Type B pancreatic cell (in vitro differentiated cells): ENCODE results near the gene ANKS1B. TPM values are rescaled to one million over a fixed set of nuclear protein-coding genes. Genes with fewer than 3 reads are reported as not detected.

Source experiments
- DNase-seq: peaks from one replicate; pipeline ENCODE4 v3.0.0; 2021; ENCODE audit warnings: mixed read lengths; ENCODE audit not compliant: unreplicated experiment; ENCODE audit errors: extremely low spot score
- H3K27ac Mint-ChIP-seq: 2 replicates; pipeline ENCODE4 v1.8.0; 2021; ENCODE audit warnings: mild to moderate bottlenecking, mixed read lengths
- H3K27me3 Mint-ChIP-seq: 2 replicates; pipeline ENCODE4 v1.8.0; 2021; ENCODE audit warnings: mixed read lengths
- H3K36me3 Mint-ChIP-seq: 2 replicates; pipeline ENCODE4 v1.8.0; 2021; ENCODE audit warnings: mixed read lengths
- H3K4me1 Mint-ChIP-seq: one replicate; pipeline ENCODE4 v1.8.0; 2021; ENCODE audit warnings: mixed read lengths; ENCODE audit not compliant: unreplicated experiment
- H3K4me3 Mint-ChIP-seq: 2 replicates; pipeline ENCODE4 v1.8.0; 2021; ENCODE audit warnings: mild to moderate bottlenecking, mixed read lengths
- H3K9me3 Mint-ChIP-seq: 2 replicates; pipeline ENCODE4 v1.8.0; 2021; ENCODE audit warnings: mixed read lengths
- total RNA-seq: library from RNA; stranded (reverse); gene quantifications from 2 replicates; pipeline ENCODE4 v1.2.1, GENCODE V29; 2021; ENCODE audit warnings: low replicate concordance
- TF ChIP-seq, protein P1 (sequence below): fragments of 200-600 bp; sonication (generic); conservative IDR thresholded peaks from 2 replicates; pipeline ENCODE4 v1.5.0; 2021; ENCODE audit warnings: antibody characterized with exemption, mild to moderate bottlenecking

The ANKS1B gene
- total RNA-seq, 1 donor from 2014 or later: 4.7 TPM

DNA sequence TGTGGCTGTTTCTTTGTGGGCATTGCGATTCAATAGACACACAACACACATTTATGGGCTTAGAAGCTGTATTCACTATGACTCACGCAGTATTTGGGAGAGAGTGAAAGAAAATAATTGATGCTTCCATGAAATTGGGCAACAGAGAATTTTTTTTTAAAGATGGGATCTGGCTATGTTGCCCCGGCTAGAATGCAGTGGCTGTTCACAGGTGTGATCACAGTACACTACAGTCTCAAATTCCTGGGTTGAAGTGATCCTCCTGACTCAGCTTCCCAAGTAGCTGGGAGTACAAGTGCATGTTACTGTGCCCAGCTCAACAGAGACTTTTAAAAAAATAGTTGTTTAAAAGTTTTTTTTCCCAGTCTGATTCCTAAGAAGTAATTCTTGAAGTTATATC is 1193.3 kb downstream of the ANKS1B start:
- H3K27ac Mint-ChIP-seq: no peak overlapping the region
- no peak for DNase-seq
- H3K4me3 Mint-ChIP-seq: no peak overlapping the region
- H3K9me3 Mint-ChIP-seq: no peaks in the 10 kb centered on the region
- TF ChIP-seq, protein P1, sequence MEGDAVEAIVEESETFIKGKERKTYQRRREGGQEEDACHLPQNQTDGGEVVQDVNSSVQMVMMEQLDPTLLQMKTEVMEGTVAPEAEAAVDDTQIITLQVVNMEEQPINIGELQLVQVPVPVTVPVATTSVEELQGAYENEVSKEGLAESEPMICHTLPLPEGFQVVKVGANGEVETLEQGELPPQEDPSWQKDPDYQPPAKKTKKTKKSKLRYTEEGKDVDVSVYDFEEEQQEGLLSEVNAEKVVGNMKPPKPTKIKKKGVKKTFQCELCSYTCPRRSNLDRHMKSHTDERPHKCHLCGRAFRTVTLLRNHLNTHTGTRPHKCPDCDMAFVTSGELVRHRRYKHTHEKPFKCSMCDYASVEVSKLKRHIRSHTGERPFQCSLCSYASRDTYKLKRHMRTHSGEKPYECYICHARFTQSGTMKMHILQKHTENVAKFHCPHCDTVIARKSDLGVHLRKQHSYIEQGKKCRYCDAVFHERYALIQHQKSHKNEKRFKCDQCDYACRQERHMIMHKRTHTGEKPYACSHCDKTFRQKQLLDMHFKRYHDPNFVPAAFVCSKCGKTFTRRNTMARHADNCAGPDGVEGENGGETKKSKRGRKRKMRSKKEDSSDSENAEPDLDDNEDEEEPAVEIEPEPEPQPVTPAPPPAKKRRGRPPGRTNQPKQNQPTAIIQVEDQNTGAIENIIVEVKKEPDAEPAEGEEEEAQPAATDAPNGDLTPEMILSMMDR: no peak
- H3K27me3 Mint-ChIP-seq: peaks cover 11% of the 10 kb centered on the region
- H3K36me3 Mint-ChIP-seq: no peaks in the 10 kb centered on the region
- H3K4me1 Mint-ChIP-seq: peaks cover 5% of the 10 kb centered on the region

DNA sequence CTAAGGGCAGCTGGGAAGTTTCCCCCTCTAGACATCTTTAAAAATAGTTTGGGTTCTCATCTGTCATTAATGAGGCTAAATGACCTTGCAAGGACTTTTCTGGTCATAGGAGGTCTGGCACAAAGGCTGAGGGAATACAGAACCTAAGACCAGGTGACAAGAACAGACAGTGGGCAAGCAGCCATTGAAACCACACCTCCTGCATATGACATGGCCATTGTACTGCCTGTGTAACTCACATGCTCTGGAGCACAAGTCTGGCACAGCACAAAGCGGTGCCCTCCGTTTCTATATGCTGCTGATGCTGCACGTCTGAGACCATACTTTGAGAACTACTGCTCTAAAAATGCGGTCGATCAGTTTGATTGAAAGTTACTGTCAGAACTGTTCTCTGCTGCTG is 1196.3 kb downstream of the ANKS1B start:
- H3K9me3 Mint-ChIP-seq: peaks cover 8% of the 10 kb centered on the region

DNA sequence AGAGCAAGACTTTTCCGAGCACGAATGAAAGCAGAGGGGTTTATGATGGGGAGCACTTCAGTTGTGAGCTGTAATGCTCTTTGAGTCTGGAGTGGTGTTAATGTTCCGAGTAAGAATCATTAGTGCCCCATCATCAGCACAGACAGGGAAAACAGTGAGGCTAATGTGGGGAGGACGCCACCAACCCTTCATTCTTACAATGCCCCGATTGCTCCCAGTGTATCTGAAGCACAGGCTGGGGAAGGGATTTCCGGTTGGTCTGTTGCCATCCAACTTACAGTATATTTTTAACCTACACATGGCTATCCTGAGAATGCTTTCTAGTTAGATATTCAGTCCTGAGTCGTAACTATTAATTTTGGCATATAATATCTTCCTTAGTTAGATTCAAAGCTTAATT is 1198.1 kb downstream of the ANKS1B start:
- H3K27me3 Mint-ChIP-seq: peaks cover 19% of the 10 kb centered on the region
- H3K27ac Mint-ChIP-seq: no peak overlapping the region
- H3K4me3 Mint-ChIP-seq: no peak overlapping the region
- TF ChIP-seq, protein P1: no peak
- H3K4me1 Mint-ChIP-seq: peaks cover 16% of the 10 kb centered on the region
- DNase-seq: no peak
- H3K36me3 Mint-ChIP-seq: peaks cover 9% of the 10 kb centered on the region
- H3K9me3 Mint-ChIP-seq: peaks cover 8% of the 10 kb centered on the region

More for the DNA sequence above, 1196.3 kb downstream of the ANKS1B start:
- TF ChIP-seq, protein P1: no peak
- Mint-ChIP-seq H3K27ac (no peak overlapping the region), H3K4me3 (no peak overlapping the region), H3K36me3 (peaks cover 5% of the 10 kb centered on the region), H3K4me1 (peaks cover 8% of the 10 kb centered on the region), H3K27me3 (peaks cover 14% of the 10 kb centered on the region)
- no peak for DNase-seq

DNA sequence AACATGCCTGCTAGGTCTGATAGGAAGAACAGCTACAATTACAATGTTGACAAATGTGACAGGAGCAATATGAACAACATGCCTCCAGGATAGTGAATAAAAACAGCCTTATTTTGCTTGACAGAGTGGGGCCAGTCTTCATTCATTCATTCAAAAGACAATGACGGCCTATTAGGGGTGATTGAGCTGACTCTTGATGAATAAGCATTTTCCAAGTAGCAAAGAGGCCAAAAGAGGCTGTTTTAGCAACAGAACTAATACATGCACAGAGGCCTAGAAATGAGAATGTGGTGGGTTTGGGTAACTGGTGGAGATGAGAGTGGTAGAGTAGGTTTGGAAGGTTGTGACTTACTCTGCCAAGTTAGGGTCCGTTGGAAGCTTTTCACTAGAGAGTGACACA is 1201.3 kb downstream of the ANKS1B start:
- Mint-ChIP-seq H3K4me1 (peaks cover 16% of the 10 kb centered on the region), H3K27me3 (peaks cover 37% of the 10 kb centered on the region), H3K36me3 (peaks cover 9% of the 10 kb centered on the region), H3K4me3 (no peak overlapping the region), H3K9me3 (peaks cover 8% of the 10 kb centered on the region), H3K27ac (peak overlapping the region; percentile 17)
- no peak for DNase-seq
- TF ChIP-seq, protein P1: no peak

DNA sequence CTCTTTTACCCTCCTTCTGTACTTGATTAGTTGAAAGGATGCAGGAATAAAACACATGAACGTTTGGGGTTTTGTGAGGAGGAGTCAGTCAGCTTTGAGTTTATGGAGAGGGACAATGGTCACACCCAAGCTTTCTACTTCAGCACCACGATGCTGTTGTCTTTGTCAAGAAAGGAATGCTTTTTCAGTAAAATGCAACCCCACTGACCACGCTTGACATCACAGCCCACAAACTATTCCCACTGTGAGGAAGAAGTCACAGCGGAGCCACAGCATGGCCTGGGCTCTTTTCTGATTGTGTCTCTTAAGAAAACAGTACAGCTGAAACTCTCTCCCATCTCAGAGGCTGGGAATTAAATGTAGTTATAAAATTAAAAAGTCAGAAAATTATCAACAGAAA is 1204.5 kb downstream of the ANKS1B start:
- peaks cover 8% of the 10 kb centered on the region for H3K9me3 Mint-ChIP-seq

More for the DNA sequence above, 1204.5 kb downstream of the ANKS1B start:
- TF ChIP-seq, protein P1: no peak
- H3K36me3 Mint-ChIP-seq: peaks cover 9% of the 10 kb centered on the region
- H3K27me3 Mint-ChIP-seq: peaks cover 33% of the 10 kb centered on the region
- H3K4me3 Mint-ChIP-seq: no peak overlapping the region
- H3K4me1 Mint-ChIP-seq: peaks cover 11% of the 10 kb centered on the region
- H3K27ac Mint-ChIP-seq: no peak overlapping the region
- DNase-seq: no peak
